HG03159 (cell line): ENCODE results near the gene KIAA0232.
"Not testable (repeated sequence)": the region's sequence is repeated elsewhere in the genome, so short reads cannot be mapped to it uniquely, and the experiment has no call there.

Experiments
- ATAC-seq: cut with Tn5 transposase; IDR thresholded peaks from one replicate; pipeline ENCODE4 v1.9.1; 2021; ENCODE audit warnings: mild to moderate bottlenecking, moderate library complexity; ENCODE audit not compliant: unreplicated experiment

KIAA0232 gene

DNA sequence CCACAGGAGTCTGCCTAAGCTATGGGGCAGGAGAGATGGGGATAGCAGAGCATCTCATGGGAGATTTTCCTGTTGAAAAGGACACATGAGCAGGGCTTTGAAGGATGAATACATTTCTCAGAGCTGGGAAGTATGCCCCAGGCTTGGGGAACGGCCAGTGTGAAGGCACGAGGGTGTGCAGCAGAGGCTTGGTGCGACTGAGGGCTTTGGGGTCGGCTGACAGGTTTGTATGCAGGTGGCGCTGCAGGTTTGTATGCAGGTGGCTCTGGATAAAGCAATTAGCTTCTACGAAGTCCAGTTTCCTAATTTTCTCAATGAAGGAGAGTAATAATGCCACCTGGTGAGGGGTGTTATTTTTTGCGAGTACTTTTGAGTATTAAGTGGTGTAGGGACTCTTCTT is 6.8 kb upstream of the KIAA0232 start:
- ATAC-seq: no peak

DNA sequence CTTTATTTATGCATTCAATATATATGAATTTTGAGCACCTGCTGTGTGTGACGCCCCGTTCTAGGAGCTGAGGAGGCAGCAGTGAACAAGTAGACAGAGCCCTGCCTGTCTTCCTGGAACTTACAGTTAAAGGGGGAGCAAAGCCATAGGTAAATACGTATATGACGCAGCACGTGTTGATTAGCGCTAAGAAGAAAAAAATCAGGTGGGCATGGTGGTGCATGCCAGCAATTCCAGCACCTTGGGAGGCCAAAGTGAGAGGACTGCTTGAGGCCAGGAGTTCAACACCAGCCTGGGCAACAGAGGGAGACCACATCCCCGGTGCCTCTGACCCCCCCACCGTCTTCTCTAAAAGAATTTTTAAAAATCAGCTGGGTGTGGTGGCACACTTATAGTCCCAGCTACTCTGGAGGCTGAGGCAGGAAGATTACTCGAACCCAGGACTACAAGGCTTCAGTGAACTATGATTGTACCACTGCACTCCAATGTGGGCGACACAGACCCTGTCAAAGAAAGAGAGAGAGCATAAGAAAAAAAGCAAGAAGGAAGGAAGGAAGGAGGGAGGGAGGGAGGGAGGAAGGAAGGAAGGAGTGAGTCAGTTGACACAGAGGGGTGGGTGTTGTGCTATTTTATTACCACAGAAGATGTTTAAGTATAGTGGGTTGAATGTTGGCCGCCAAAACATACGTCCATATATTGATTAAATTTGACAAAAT is 5.4 kb upstream of the KIAA0232 start:
- ATAC-seq: no peak

DNA sequence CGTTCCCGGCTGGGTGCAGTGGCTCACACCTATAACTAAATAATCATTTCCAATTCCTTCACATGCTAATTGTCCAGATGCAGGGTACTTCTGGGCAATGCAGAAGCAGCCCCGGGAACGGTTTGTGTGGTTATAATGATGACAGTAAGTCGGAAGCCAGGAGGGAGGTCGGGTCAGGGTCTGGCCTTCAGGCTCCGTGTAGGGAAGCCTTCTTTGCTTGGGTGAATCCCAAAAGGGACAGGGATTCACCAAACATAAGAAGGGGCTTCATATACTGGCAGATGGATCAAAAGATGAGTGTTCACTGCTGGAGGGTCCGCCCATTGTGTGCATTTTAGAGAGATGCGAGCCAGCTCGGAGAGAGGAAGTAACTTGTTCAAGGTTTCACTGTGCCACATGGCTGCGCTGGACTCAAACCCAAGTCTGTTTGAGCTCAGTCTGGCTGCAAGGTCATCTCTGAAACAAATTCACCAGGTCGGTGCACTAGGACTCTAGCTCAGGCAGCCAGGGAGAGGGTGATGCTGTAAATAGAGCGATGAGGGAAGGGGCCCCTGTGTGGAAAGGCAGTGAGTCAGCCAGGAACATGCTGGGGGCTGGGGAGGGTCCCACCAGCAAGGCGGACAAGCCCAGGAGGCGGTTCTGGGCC is 4.8 kb upstream of the KIAA0232 start:
- ATAC-seq: no peak

DNA sequence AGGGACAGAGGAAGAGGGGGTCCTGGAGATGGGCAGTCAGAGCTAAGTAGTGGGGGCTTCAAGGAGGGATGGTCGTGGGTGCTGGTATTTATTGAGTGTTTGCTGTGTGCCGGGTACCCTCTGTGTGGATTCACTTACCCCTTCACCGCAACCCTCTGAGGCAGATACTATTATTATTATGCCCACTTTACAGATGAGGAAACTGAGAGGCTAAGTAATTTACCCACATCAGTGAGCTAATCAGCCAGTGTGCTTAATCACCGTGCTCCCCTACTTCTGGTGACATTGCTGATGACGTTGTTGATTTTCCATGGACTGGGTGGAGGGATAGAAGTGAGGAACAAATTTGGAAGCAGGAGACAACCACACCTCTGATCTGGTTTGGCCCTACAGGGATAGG is 4.1 kb upstream of the KIAA0232 start:
- no peak for ATAC-seq

DNA sequence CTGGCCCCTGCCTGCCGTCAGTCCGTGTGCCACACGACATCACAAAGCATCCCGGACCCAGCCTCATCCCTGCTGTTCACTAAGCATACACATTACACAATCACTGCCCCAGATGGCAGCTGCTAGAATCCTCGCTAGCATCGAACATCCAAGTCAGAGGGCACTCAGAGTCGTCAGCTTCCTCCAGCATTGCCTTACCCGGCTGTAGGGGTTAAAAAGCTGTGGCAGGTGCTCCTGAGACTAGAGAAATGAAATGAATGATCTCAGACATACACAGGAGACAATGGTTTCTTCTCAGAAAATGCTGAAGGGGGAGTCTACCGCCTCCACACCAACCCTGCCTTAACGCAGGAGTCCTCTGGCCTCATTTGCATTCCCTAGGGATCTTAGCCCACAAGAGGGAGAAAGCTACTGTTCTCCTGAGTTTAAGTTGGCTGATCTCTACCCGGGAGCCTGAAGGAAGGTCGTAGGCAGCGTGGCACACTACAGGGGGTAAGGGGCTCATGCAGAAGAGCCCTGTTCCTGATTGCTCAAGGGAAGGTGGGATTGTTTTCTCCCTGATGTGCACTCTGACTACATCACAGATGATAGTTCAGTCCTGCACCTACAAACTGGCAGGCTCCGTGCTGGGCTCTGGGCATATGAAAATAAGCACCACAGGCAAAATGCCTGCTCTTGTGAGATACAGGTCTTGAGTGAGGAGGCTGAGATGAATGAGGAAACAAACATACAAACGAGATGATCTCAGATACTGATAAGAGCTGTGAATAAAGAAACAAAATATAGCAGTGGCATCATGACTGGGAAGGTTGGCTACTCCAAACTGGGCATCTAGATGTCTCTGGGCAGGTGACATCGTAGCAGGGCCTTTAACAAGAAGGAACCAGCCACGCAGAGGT is 2.6 kb upstream of the KIAA0232 start:
- no peak for ATAC-seq

DNA sequence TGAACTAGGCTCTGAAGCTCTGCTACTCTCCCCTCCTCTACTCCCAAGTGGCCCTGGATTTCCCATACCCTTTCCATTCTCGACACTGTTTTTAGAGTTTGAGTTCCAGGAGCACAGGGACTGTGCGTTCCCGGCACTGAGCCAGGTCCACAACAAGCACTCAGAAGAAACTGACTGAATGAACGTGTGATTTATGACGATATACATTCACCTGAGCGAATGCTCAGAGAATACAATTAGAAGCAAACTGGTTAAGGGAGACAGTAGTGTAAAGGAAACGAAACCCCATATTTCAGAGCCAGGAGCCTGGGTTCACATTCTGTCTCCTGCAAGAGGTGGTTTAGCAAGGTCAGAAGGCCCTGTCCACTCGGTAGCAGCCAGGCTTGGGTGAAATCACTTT is 1.4 kb upstream of the KIAA0232 start:
- no peak for ATAC-seq

DNA sequence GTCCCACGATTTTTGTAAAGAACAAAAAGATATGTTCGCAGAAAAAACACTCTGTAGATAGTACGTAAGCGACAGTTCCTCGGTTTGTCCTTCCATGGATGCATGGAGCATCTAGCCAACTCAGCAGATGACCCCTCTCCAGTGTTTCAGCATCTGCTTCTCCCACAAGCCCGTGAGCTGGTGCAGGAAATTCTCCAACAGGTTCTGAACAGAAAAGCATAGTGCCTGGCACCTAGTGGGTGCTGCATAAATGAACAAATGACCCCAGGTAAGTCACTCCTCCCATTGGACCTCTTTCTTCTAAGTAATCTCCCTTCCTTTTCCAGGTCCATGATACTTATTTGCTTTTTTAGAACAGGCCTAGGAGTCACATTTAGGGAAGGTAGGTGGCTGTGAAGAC is 966 bp upstream of the KIAA0232 start:
- ATAC-seq: no peak

DNA sequence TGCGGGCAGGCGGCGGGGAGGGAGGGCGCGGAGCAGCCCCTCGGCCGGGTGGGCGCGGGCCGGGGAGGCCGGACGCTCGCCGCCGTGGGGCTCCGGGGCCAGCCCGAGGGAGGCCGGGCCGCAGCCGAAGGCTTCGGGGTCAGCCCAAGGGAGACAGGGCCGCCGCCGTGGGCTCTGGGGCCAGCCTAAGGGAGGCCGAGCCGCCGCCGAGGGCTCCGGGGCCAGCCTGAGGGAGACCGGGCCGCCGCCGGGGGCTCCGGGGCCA is 251 bp downstream of the KIAA0232 start:
- no peak for ATAC-seq

DNA sequence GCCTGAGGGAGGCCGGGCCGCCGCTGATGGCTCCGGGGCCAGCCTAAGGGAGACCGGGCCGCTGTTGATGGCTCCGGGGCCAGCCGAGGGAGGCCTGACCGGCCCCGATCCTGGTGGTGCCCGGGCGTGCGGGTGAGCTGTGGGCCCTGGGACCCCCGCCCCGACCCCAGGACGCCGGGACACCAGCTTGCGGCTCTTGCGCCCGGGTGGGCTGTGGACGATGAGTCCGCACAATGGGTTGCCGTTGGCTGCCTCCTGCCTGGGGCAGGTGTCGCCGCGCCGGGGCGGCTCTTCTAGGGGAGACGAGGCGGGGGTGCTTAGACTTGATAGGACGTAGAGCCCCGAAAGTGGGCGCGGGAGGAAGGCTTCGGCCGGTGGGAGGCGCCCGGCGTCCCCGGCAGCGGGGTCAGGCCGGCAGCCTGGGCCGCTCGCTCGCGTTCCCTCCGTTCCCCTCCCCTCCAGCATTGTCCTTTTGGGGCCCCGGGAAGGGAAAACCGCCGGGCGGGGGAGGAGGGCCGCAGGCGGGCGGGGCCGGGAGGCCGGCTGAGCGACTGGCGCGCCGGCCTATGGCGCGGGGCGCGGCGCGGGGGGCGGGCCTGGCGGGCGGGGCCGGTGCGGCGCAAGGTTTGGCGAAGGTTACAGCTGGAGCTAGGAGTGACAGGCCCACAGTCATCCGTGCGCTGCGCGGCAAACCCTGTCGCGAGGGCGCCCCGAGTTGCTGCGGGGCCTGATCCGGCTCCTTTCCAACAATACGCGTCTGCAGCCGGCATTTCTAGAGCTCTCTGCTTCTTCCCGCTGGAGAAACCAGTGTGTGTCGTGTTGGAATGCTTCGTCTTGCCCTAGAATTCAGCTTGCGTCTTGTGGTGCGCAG is 819 bp downstream of the KIAA0232 start:
- ATAC-seq: peak; percentile 70

DNA sequence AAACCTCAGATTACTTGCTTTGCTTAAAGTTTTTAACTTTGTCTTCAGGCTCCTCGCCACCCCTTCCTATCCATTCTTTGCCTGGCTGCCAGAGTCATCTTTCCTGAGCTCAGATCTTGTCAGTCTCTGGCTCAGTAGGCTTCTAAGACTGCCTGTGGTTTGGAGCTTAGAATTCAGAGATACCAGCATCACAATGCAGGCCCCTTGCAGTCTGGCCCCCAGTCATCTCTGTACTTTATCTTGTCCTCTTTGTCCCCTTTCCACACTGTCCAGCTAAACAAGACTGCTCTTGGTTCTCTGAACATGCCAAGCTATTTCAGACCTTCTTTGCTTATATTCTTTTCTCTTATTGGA is 3.0 kb downstream of the KIAA0232 start:
- ATAC-seq: no peak

DNA sequence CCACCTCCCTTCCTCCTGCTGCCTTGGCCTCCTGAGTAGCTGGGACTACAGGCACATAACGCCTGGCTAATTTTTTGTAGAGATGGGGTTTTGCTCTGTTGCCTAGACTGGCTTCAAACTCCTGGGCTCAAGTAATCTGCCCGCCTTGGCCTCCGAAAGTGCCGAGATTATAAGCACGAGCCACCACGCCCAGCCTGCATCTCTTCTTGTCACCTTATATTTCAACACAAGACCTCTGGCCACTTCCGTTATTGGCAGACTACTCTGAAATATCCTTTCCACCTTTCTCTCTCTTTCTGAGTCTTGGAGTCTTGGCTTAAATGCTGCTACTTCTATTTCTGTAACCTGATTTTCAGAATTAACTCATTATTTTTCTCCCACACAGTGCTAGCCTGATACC is 5.6 kb downstream of the KIAA0232 start:
- no peak for ATAC-seq

DNA sequence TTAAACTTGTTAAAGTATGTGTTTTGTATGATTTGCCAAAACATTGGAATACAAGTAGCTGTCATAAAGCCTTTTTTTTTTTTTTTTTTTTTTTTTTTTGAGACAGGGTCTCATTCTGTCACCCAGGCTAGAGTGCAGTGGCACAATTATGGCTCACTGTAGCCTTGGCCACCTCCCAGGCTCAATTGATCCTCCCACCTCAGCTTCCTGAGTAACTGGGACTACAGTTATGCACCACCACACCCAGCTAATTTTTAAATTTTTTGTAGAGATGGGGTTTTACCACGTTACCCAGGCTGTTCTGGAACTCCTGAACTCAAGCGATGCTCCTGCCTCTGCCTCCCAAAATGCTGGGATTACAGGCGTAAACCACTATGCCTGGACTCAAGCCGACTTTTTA is 8.7 kb downstream of the KIAA0232 start:
- not testable (repeated sequence) for ATAC-seq

DNA sequence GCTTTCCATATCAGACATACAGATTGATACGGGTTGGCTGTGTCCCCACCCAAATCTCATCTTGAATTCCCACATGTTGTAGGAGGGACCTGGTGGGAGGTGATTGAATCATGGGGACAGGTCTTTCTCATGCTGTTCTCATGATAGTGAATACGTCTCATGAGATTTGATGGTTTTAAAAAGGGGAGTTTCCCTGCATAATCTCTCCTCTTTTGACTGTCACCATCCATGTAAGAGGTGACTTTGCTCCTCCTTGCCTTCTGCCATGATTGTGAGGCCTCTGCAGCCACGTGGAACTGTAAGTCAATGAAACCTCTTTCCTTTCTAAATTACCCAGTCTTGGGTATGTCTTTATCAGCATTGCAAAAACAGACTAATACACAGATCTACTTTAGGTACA is 9.3 kb downstream of the KIAA0232 start:
- ATAC-seq: not testable (repeated sequence)

DNA sequence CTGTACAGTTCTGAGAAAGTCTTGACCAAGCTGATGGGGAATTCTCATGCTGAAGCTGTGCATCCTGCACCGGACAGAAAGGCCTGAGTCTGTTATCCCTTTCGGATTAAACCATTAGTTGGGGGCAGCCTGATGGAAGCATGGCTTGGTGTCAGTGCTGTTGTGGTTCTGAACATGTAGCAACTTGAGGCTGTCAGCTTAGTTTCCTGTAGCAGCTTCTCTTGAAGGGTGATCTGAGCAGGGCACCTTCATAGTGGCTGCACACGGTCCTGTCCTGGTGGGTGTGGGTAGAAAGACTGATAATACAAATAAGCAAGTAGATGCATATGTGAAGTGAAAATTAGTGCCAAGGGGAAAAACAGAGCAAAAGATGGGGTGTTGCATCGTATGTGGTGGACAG is 11.7 kb downstream of the KIAA0232 start:
- no peak for ATAC-seq

DNA sequence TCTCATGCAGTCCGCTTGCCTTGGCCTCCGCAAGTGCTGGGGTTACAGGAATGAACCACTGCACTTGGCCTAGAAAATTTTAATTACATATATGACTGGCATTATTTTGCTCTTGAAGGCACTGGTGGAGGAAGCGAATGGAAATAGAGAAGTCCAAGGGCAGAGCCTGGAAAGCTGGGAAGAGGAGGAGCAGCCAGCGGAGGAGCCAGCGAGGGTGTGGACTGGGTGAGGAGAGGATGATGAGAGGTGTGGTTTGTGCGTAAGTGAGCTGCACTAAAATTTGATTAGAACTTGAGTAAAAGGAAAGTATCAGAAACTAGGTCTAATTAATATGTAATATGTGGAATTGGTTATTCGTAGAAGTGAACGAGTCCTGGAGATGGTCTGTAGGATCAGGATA is 13.3 kb downstream of the KIAA0232 start:
- no peak for ATAC-seq

DNA sequence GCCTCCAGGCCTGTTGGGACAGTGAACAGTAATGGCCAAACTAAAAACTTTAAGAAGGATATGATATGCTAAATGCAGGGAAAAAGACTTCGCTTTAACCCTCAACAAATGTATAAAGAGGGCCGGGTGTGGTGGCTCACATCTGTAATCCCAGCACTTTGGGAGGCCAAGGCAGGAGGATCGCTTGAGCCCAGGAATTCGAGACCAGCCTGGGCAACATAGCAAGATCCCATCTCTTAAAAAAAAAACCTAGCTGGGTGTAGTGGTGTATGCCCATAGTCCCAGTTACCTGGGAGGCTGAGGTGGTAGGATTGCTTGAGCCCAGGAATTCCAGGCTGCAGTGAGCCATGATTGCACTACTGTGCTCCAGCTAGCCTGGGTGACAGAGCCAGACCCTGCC is 14.8 kb downstream of the KIAA0232 start:
- ATAC-seq: not testable (repeated sequence)

DNA sequence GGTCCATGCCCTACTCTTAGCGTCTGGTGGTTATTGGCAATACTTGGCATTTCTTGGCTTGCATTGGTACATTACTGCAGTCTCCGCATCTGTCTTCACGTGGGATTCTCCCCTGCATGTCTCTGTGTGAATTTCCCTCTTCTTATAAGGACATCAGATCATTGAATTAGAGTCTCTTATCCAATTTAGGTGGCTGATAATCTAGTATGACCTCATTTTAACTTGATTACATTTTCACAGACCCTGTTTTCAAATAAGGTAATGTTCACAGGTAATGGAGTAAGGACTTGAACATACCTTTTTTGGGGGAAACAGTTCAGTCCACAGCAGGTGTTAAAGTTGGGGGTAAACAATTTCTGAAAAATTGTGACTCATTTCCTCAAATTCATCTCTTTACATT is 16.6 kb downstream of the KIAA0232 start:
- ATAC-seq: no peak

DNA sequence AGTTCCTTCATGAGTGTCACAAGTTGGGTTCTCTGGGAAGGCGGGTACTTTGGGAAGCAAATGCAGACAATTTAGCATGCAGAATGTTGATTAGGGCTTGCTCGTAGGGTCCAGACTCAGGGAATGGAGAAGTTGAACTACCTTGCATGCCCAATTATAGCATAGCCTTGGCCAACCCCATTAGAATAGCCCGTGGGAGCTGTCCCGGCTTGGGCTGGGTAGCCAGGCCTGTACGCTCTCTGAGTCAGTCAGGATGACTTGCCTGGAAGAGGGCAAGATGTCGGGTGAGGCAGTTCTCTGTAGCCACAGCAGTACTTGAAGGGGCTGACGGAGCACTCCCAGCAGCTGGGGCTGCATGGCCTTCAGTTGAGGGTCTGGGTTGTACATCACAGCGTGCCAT is 19.5 kb downstream of the KIAA0232 start:
- no peak for ATAC-seq

DNA sequence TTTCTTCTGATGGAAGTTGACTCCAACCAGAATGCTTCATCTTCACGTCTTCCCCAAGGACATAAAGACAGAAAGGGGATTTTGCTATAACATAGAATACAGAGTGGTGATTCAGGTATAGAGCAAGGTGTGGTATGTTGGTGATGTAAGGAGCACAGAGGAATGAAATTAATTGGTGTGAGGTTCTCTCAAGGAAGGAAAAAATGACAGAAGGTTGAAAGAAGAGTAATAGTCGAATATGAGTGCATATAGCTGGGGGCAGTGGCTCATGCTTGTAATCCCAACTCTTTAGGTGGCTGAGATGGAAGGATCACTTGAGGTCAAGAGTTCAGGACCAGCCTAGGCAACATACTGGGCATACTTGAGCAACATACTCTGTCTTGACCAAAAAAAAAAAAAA is 20.1 kb downstream of the KIAA0232 start:
- no peak for ATAC-seq

DNA sequence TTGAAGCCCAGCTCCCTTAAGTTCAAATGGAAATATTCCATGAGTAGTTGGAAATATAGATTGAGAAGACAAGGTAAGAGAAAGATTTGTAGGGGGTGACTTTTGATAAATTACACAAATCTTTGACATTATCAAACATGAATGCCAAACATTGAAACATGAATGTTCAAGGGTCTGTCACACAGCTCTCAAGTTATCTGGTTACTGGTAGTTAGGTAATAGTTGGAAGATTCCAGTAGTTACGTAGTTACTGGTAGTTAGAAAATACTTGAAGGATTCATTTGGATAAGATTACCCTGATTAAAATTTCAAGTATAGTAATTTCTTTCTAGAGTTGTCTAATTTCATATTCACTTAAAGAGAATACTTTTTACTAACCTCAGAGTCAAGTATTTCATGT is 20.7 kb downstream of the KIAA0232 start:
- no peak for ATAC-seq

DNA sequence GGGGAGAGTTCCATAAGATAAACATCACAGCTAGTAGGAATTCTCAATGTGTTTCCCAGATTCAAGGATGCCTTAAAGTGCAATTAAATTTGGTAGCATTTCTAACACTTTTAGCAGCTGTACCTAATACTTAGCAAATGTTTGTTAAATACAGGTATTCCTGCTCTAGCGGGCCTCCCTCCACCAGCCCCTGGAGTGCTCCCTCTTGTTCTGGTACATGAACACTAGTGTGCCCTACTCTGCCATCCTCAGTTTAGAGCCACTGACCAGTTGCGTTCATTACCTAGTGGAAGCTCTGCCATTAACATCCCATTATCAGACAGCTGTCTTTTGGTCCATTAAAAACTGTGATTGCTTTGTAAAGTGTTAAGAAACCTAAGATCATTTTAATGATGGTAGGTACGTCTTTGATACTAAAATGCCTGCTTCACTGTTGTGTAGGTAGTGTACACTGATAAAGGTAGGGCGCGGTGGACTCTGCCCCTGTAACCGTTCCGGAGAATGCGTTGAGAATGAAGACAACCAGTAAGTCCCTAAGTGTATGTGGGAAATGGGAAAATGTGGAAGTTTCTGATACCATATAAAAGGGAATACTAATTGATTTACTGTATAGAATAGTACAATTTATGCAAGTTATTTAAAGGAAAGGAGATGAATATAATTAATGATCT is 21.7 kb downstream of the KIAA0232 start:
- no peak for ATAC-seq
